BLaER1 (cell line): ENCODE results near the gene PLXDC2.

ENCODE experiments used
- H3K27ac ChIP-seq: shearing (Covaris generic); formaldehyde crosslinking; 2 replicates; pipeline ENCODE4 v1.8.1; 2022
- H3K27me3 ChIP-seq: shearing (Covaris generic); formaldehyde crosslinking; 2 replicates; pipeline ENCODE4 v1.8.1; 2022
- H3K36me3 ChIP-seq: shearing (Covaris generic); formaldehyde crosslinking; 2 replicates; pipeline ENCODE4 v1.8.1; 2022
- H3K4me1 ChIP-seq: shearing (Covaris generic); formaldehyde crosslinking; 2 replicates; pipeline ENCODE4 v1.8.1; 2022
- H3K4me2 ChIP-seq: shearing (Covaris generic); formaldehyde crosslinking; 2 replicates; pipeline ENCODE4 v1.8.1; 2022
- H3K4me3 ChIP-seq: shearing (Covaris generic); formaldehyde crosslinking; 2 replicates; pipeline ENCODE4 v1.8.1; 2022
- H3K9ac ChIP-seq: shearing (Covaris generic); formaldehyde crosslinking; 2 replicates; pipeline ENCODE4 v1.8.1; 2022
- H3K9me3 ChIP-seq: shearing (Covaris generic); formaldehyde crosslinking; 2 replicates; pipeline ENCODE4 v1.8.1; 2022
- H4K20me1 ChIP-seq: shearing (Covaris generic); formaldehyde crosslinking; 2 replicates; pipeline ENCODE4 v1.8.1; 2022
- Cebpa-rat ChIP-seq: shearing (Covaris generic); IDR thresholded peaks from 2 replicates; pipeline ENCODE4 v1.8.1; 2022

The PLXDC2 gene

GRCh38 chr10:20232079-20232705, 416.0 kb downstream of the PLXDC2 start:
- Histone ChIP-seq H3K9me3 (no peaks in the 10 kb centered on the region), H3K4me2 (no peak overlapping the region), H3K9ac (no peak overlapping the region), H4K20me1 (no peaks in the 10 kb centered on the region), H3K4me1 (no peaks in the 10 kb centered on the region), H3K27ac (no peak overlapping the region), H3K27me3 (no peaks in the 10 kb centered on the region), H3K4me3 (no peak overlapping the region), H3K36me3 (no peaks in the 10 kb centered on the region)
- peak; percentile 43; the same call in 1 of the 2 replicates for TF ChIP-seq Cebpa-rat

- H4K20me1 ChIP-seq = no peaks in the 10 kb centered on the region
Observed at GRCh38 chr10:20233423-20233822, 417.2 kb downstream of the PLXDC2 start.

GRCh38 chr10:20234579-20234978, 418.3 kb downstream of the PLXDC2 start:
- Histone ChIP-seq H3K4me3 (no peak overlapping the region), H4K20me1 (no peaks in the 10 kb centered on the region), H3K27ac (no peak overlapping the region), H3K9me3 (no peaks in the 10 kb centered on the region), H3K9ac (no peak overlapping the region), H3K27me3 (no peaks in the 10 kb centered on the region), H3K4me1 (no peaks in the 10 kb centered on the region), H3K36me3 (0 out of 2 replicates have a peak, but pooled peaks cover 4% of the 10 kb centered on the region), H3K4me2 (no peak overlapping the region)
- no peak for TF ChIP-seq Cebpa-rat

More at GRCh38 chr10:20233423-20233822, 417.2 kb downstream of the PLXDC2 start:
- H3K9me3 ChIP-seq = no peaks in the 10 kb centered on the region
- no peak overlapping the region for H3K27ac ChIP-seq
- no peaks in the 10 kb centered on the region for H3K36me3 ChIP-seq
- TF ChIP-seq Cebpa-rat = no peak
- no peak overlapping the region for H3K9ac ChIP-seq
- no peaks in the 10 kb centered on the region for H3K4me1 ChIP-seq
- H3K4me3 ChIP-seq = no peak overlapping the region
- no peaks in the 10 kb centered on the region for H3K27me3 ChIP-seq
- no peak overlapping the region for H3K4me2 ChIP-seq

DNA sequence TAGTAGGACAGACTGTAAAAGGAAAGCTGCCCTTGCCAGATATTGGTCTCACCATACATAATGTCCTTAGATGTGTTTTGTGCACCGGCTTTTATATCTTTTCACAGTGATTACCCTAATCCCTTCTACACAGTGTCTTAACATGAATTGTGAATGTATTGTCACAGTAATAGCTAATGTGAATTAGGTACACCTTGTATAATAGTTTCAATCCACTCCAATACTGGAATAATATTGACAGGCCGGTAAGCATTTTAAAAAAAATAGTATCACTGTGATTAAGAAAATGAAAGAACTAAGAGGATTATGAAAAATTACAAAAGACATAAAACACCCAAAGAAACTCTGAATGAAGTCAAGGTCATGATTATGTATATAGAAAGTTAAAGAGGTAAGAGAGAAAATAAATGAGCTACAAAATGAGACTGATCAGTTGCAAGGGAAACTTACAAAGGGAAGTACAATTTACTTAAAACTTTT, 420.9 kb downstream of the PLXDC2 start:
- no peaks in the 10 kb centered on the region for H3K4me1 ChIP-seq
- no peak overlapping the region for H3K9ac ChIP-seq
- no peaks in the 10 kb centered on the region for H3K27me3 ChIP-seq
- no peaks in the 10 kb centered on the region for H4K20me1 ChIP-seq
- no peaks in the 10 kb centered on the region for H3K9me3 ChIP-seq
- TF ChIP-seq Cebpa-rat = no peak
- H3K4me2 ChIP-seq = no peak overlapping the region
- H3K36me3 ChIP-seq = 0 out of 2 replicates have a peak, but pooled peaks cover 4% of the 10 kb centered on the region
- H3K4me3 ChIP-seq = no peak overlapping the region
- no peak overlapping the region for H3K27ac ChIP-seq

DNA sequence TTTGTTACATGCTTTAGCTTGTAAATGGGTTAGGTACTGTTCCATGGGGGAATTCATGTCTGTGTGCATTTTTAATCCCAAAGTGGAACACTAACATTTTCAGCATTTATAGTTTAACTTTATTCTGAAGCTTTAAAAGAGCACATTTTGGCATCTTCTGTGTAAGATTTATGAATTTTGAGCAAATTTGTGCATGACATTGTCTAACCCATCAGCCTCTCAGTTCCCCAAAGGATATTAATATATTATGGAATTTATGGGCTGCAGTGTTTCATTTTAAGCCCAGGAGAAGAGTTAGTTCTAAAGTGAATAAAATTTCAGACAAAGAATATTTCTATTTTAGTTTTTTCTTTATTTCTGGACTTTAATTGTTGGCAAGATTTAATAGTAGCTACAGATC, 421.4 kb downstream of the PLXDC2 start:
- Histone ChIP-seq H3K4me1 (no peaks in the 10 kb centered on the region), H4K20me1 (no peaks in the 10 kb centered on the region), H3K36me3 (0 out of 2 replicates have a peak, but pooled peaks cover 4% of the 10 kb centered on the region), H3K4me3 (no peak overlapping the region), H3K27ac (no peak overlapping the region), H3K27me3 (no peaks in the 10 kb centered on the region), H3K9ac (no peak overlapping the region), H3K9me3 (no peaks in the 10 kb centered on the region), H3K4me2 (no peak overlapping the region)
- TF ChIP-seq Cebpa-rat = no peak

DNA sequence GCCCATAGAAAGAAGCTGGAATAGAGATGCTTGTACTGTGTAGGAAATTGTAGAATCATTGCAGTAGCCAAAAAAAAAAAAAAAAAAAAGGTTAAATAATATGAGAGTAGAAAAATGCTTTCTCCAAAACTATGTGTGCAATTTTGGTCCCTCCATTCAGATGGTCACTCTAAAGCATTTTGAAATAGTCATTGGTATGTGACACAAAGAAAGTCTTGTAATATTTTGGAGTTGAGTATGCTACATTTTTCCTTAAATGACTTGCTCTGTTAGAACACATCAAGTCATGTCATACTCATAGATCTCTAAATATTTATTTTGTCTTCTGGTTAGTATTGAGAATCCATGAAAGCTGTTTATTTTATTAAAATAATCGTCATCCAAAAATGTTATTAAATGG, 424.4 kb downstream of the PLXDC2 start:
- no peak overlapping the region for H3K9ac ChIP-seq
- TF ChIP-seq Cebpa-rat = no peak
- H3K4me2 ChIP-seq = no peak overlapping the region
- H3K36me3 ChIP-seq = peaks cover 10% of the 10 kb centered on the region; the same call in 1 of the 2 replicates
- H3K9me3 ChIP-seq = no peaks in the 10 kb centered on the region
- H4K20me1 ChIP-seq = no peaks in the 10 kb centered on the region
- no peaks in the 10 kb centered on the region for H3K27me3 ChIP-seq
- no peak overlapping the region for H3K4me3 ChIP-seq
- no peaks in the 10 kb centered on the region for H3K4me1 ChIP-seq
- no peak overlapping the region for H3K27ac ChIP-seq

GRCh38 chr10:20247454-20247853, 431.2 kb downstream of the PLXDC2 start:
- Histone ChIP-seq H3K36me3 (peaks cover 18% of the 10 kb centered on the region; the same call in 1 of the 2 replicates), H4K20me1 (no peaks in the 10 kb centered on the region), H3K9ac (no peak overlapping the region), H3K4me1 (no peaks in the 10 kb centered on the region), H3K4me3 (no peak overlapping the region), H3K9me3 (no peaks in the 10 kb centered on the region), H3K4me2 (no peak overlapping the region), H3K27me3 (no peaks in the 10 kb centered on the region), H3K27ac (no peak overlapping the region)
- TF ChIP-seq Cebpa-rat = no peak

DNA sequence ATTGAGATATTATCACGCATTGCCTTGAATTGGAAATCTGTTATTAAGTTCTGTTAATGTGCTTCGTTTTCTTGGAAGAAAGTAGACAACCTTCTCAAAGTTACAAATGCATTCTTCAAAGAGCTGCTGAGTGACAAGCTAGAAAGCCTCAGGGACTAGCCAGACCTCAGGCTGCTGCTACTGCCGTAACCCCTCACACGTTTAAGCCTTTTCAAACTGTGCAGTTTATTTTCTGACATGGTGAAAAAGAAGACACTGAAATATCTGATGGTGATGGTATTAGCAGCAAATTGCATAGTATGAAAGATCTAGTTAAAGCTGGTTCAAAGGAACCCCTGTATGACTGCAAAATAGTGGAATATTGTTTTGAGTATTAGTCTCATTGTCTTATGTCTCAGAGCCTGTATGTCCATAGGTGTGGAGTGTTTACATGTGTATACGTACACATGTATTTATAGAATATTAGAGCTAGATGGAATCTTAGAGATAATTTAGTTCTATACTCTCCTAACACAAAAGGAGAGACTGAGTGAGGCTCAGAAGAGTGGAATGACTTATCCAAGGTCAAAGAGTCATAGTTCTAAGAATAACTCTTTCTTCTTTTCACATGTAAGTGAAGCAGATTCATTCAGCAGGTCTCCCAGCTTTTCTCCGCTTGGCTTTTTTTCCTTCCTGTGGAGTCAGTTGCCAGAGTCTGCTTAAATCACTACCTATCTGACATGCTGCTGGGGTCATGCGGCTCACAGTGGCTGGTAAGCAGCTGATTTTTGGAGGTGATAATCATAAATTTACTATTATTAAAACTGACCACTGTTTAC, 431.9 kb downstream of the PLXDC2 start:
- Histone ChIP-seq H4K20me1 (no peaks in the 10 kb centered on the region), H3K4me2 (no peak overlapping the region), H3K27me3 (no peaks in the 10 kb centered on the region), H3K27ac (no peak overlapping the region), H3K9ac (no peak overlapping the region), H3K4me1 (no peaks in the 10 kb centered on the region), H3K4me3 (no peak overlapping the region), H3K36me3 (peaks cover 18% of the 10 kb centered on the region; the same call in 1 of the 2 replicates), H3K9me3 (no peaks in the 10 kb centered on the region)
- TF ChIP-seq Cebpa-rat = no peak

DNA sequence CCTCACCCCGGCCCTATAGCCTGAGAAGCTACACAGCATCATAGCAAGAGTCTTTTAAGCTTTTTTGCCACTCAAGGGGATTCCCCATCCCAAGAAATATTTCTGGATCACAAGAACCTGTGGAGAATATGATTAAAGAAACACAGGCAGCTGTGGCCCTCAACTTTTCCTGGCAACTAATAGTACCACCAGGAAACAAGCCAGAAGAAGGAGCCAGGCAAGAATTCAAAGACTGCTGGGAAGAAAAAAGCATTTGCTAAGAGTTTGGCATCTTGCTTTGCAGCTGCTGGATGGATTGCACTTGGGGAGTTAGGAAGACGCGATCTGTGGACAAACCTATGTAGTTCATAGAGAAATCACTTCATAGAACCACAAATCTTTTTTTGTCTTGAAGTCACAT, 437.8 kb downstream of the PLXDC2 start:
- Histone ChIP-seq H3K4me3 (no peak overlapping the region), H3K4me2 (no peak overlapping the region), H3K9ac (no peak overlapping the region), H3K27ac (no peak overlapping the region), H3K4me1 (no peaks in the 10 kb centered on the region), H4K20me1 (no peaks in the 10 kb centered on the region), H3K27me3 (no peaks in the 10 kb centered on the region), H3K36me3 (0 out of 2 replicates have a peak, but pooled peaks cover 6% of the 10 kb centered on the region), H3K9me3 (no peaks in the 10 kb centered on the region)
- TF ChIP-seq Cebpa-rat = no peak

GRCh38 chr10:20254497-20254896, 438.3 kb downstream of the PLXDC2 start:
- H3K9ac ChIP-seq = no peak overlapping the region
- no peak for TF ChIP-seq Cebpa-rat
- H4K20me1 ChIP-seq = no peaks in the 10 kb centered on the region
- H3K27ac ChIP-seq = no peak overlapping the region
- H3K36me3 ChIP-seq = 0 out of 2 replicates have a peak, but pooled peaks cover 4% of the 10 kb centered on the region
- H3K4me1 ChIP-seq = no peaks in the 10 kb centered on the region
- H3K9me3 ChIP-seq = no peaks in the 10 kb centered on the region
- no peak overlapping the region for H3K4me3 ChIP-seq
- no peaks in the 10 kb centered on the region for H3K27me3 ChIP-seq
- no peak overlapping the region for H3K4me2 ChIP-seq
